GM19240 (cell line): Measurements from ENCODE around the gene PPP1R3G.

Experiments
- DNase-seq: peaks from one replicate; pipeline ENCODE4 v3.0.0; 2011; ENCODE audit warnings: low spot score; ENCODE audit not compliant: insufficient read length

The PPP1R3G gene

GRCh38 chr6:5093231-5094015, 8.3 kb downstream of the PPP1R3G start:
- DNase-seq: no peak

GRCh38 chr6:5094327-5094726, 9.2 kb downstream of the PPP1R3G start:
- no peak for DNase-seq

- no peak for DNase-seq
These were observed 10.1 kb downstream of the PPP1R3G start for GRCh38 chr6:5095236-5095635.

GRCh38 chr6:5096482-5096881, 11.3 kb downstream of the PPP1R3G start:
- no peak for DNase-seq

GRCh38 chr6:5098501-5099270, 13.5 kb downstream of the PPP1R3G start:
- DNase-seq: no peak

GRCh38 chr6:5099537-5099936, 14.4 kb downstream of the PPP1R3G start:
- DNase-seq: no peak

GRCh38 chr6:5100806-5101205, 15.7 kb downstream of the PPP1R3G start:
- DNase-seq: no peak

GRCh38 chr6:5102267-5102970, 17.3 kb downstream of the PPP1R3G start:
- no peak for DNase-seq

GRCh38 chr6:5103250-5103649, 18.1 kb downstream of the PPP1R3G start:
- DNase-seq: no peak

- DNase-seq: no peak
These were observed 19.5 kb downstream of the PPP1R3G start for GRCh38 chr6:5104667-5105066.

GRCh38 chr6:5105146-5105545, 20.0 kb downstream of the PPP1R3G start:
- DNase-seq: no peak

GRCh38 chr6:5107341-5107740, 22.2 kb downstream of the PPP1R3G start:
- no peak for DNase-seq

- DNase-seq: no peak
These were observed 22.9 kb downstream of the PPP1R3G start for GRCh38 chr6:5108068-5108467.

- no peak for DNase-seq
These were observed 23.5 kb downstream of the PPP1R3G start for GRCh38 chr6:5108536-5109150.

- DNase-seq: no peak
These were observed 24.3 kb downstream of the PPP1R3G start for GRCh38 chr6:5109436-5109835.

GRCh38 chr6:5110246-5110645, 25.1 kb downstream of the PPP1R3G start:
- no peak for DNase-seq

GRCh38 chr6:5111626-5112025, 26.5 kb downstream of the PPP1R3G start:
- DNase-seq: no peak

GRCh38 chr6:5112066-5112799, 27.1 kb downstream of the PPP1R3G start:
- no peak for DNase-seq

GRCh38 chr6:5113096-5113495, 28.0 kb downstream of the PPP1R3G start:
- no peak for DNase-seq

- no peak for DNase-seq
These were observed 30.0 kb downstream of the PPP1R3G start for GRCh38 chr6:5115168-5115567.
